Measurements from ENCODE around the gene ZBP1.

The ZBP1 gene

DNA sequence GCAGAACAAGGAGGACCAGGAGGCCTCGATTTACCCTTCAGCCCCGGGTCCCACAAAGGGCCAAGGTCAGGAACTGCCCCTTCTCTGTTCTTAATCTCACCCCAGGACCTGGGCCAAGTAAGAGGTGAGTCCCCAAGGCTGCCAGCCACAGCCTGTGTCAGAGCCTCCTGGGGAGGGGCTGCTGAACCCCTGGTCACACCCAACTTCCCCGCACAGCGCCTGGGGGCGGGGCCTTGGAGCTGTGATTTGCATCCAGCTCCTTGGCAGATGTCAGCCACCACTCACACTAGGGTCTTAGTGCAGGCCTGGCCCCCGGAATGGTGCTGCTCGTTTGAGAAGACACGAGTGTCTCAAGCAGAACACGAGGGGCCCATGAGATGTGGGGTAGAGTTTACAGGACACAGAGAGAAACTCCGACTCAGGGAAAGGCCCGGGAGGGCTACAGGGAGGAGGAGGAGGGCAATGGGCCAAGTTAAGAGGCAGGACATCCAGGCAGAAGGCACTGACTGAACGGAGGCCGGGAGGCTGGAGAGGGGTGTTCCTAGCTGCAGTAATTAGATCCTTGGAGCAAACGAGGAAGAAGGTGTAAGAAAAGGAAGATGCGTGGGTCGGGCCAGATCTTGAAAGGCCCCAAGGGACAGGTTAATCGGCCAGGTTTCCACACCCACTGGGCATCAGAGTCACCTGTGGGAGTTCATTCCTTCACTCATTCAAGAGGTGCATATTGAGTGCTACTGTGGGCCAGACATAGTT, 26.9 kb downstream of the ZBP1 start:
- DNase-seq: no peak
- Histone ChIP-seq H3K18ac (ENCODE audit: low read depth in 1 of 2, low read length in 2 of 2) (no peak overlapping the region), H2BK12ac (ENCODE audit: low read length in 2 of 2) (no peak overlapping the region), H3K4me2 (ENCODE audit: low read length, poor library complexity, severe bottlenecking) (no peak overlapping the region), H3K4me3 (ENCODE audit: insufficient read depth in 1 of 2, low read depth in 1 of 2, low read length in 2 of 2) (no peak overlapping the region), H2AFZ (ENCODE audit: low read depth, low read length) (no peak overlapping the region), H3K9me3 (ENCODE audit: control insufficient read depth, low read length) (no peaks in the 10 kb centered on the region), H3K4me1 (ENCODE audit: control insufficient read depth, insufficient read depth, low read depth, low read length) (peaks cover 4% of the 10 kb centered on the region), H3K4ac (ENCODE audit: low read depth in 1 of 2, low read length in 2 of 2) (no peak overlapping the region), H3K9ac (ENCODE audit: low read length) (no peak overlapping the region), H3K23ac (ENCODE audit: low read length in 2 of 2) (no peak overlapping the region), H3K27me3 (ENCODE audit: control insufficient read depth in 1 of 2, insufficient read depth in 1 of 2, low read length in 2 of 2) (peaks cover 26 to 59% of the 10 kb centered on the region in 2 experiments), H3K27ac (ENCODE audit: low read length, poor library complexity, severe bottlenecking) (no peak overlapping the region), H2BK15ac (ENCODE audit: low read depth, poor library complexity, severe bottlenecking) (no peak overlapping the region), H2BK5ac (ENCODE audit: low read depth, low read length, poor library complexity, severe bottlenecking) (no peak overlapping the region), H3K36me3 (ENCODE audit: control insufficient read depth in 1 of 2, insufficient read depth in 2 of 2, low read depth in 1 of 2, low read length in 2 of 2) (no peaks in the 10 kb centered on the region), H2BK120ac (ENCODE audit: low read depth, low read length) (no peak overlapping the region), H4K8ac (ENCODE audit: low read length) (no peak overlapping the region), H2AK5ac (ENCODE audit: low read length, severe bottlenecking) (no peak overlapping the region), H3K14ac (ENCODE audit: low read length in 2 of 2) (no peak overlapping the region), H3K79me1 (replicated peaks; ENCODE audit: low read length, poor library complexity, severe bottlenecking) (no peaks in the 10 kb centered on the region), H4K91ac (ENCODE audit: low read length) (no peak overlapping the region)
- 66% methylated on average over 17 of the region's 17 CpGs for WGBS

DNA sequence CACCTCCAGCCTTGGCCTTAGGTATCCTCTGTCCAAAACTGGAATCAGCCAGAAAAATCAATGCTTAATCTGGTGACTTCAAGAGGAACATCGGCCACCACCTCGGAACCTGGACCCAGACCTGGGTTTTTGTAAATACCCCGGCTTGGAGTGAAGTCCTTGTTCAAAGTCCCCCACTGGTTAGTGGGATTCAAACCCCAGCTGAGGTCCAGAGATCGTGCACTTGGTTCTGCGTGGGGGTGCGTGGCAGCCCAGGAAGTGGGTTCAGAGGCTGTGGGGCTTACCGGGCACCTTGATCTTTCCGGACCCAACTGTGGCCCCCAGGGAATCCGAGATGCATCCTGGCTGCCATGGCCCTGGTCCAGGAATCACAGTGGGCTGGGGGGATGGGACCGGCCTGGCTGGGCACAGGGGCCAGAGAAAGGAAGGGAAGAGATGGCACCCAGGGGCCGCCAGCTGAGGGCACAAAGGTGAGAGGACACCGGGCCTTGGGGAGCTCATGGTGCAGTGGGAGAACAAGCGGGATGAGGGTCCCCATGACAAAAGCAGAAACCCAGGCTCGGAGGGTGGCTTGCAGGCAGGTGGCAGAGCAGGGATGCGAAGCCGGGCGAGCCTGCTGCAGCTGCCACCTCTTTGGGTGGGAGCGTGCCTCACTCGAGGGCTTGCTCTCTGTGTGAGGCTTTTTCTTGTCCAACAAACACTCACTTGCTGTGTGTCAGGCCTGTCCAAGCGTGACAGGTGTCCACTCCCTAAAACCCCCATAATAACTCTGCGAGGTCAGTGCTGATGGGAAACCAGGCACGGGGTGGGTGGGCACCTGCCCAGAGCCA, 27.7 kb downstream of the ZBP1 start:
- Histone ChIP-seq H2AK5ac (ENCODE audit: low read length, severe bottlenecking) (no peak overlapping the region), H2BK15ac (ENCODE audit: low read depth, poor library complexity, severe bottlenecking) (no peak overlapping the region), H3K4me3 (ENCODE audit: insufficient read depth in 1 of 2, low read depth in 1 of 2, low read length in 2 of 2) (no peak overlapping the region), H3K18ac (ENCODE audit: low read depth in 1 of 2, low read length in 2 of 2) (no peak overlapping the region), H3K4me1 (ENCODE audit: control insufficient read depth, insufficient read depth, low read depth, low read length) (peaks cover 4% of the 10 kb centered on the region), H3K36me3 (ENCODE audit: control insufficient read depth in 1 of 2, insufficient read depth in 2 of 2, low read depth in 1 of 2, low read length in 2 of 2) (no peaks in the 10 kb centered on the region), H2BK120ac (ENCODE audit: low read depth, low read length) (no peak overlapping the region), H3K9ac (ENCODE audit: low read length) (no peak overlapping the region), H4K8ac (ENCODE audit: low read length) (no peak overlapping the region), H3K9me3 (ENCODE audit: control insufficient read depth, low read length) (peaks cover 6% of the 10 kb centered on the region), H3K27ac (ENCODE audit: low read length, poor library complexity, severe bottlenecking) (no peak overlapping the region), H3K27me3 (ENCODE audit: control insufficient read depth in 1 of 2, insufficient read depth in 1 of 2, low read length in 2 of 2) (peaks cover 17 to 53% of the 10 kb centered on the region in 2 experiments), H2BK12ac (ENCODE audit: low read length in 2 of 2) (no peak overlapping the region), H3K4ac (ENCODE audit: low read depth in 1 of 2, low read length in 2 of 2) (no peak overlapping the region), H4K91ac (ENCODE audit: low read length) (no peak overlapping the region), H3K4me2 (ENCODE audit: low read length, poor library complexity, severe bottlenecking) (no peak overlapping the region), H3K23ac (ENCODE audit: low read length in 2 of 2) (no peak overlapping the region), H3K14ac (ENCODE audit: low read length in 2 of 2) (no peak overlapping the region), H3K79me1 (replicated peaks; ENCODE audit: low read length, poor library complexity, severe bottlenecking) (no peaks in the 10 kb centered on the region), H2BK5ac (ENCODE audit: low read depth, low read length, poor library complexity, severe bottlenecking) (no peak overlapping the region), H2AFZ (ENCODE audit: low read depth, low read length) (no peak overlapping the region)
- 85% methylated on average over 21 of the region's 22 CpGs for WGBS
- DNase-seq: no peak

DNA sequence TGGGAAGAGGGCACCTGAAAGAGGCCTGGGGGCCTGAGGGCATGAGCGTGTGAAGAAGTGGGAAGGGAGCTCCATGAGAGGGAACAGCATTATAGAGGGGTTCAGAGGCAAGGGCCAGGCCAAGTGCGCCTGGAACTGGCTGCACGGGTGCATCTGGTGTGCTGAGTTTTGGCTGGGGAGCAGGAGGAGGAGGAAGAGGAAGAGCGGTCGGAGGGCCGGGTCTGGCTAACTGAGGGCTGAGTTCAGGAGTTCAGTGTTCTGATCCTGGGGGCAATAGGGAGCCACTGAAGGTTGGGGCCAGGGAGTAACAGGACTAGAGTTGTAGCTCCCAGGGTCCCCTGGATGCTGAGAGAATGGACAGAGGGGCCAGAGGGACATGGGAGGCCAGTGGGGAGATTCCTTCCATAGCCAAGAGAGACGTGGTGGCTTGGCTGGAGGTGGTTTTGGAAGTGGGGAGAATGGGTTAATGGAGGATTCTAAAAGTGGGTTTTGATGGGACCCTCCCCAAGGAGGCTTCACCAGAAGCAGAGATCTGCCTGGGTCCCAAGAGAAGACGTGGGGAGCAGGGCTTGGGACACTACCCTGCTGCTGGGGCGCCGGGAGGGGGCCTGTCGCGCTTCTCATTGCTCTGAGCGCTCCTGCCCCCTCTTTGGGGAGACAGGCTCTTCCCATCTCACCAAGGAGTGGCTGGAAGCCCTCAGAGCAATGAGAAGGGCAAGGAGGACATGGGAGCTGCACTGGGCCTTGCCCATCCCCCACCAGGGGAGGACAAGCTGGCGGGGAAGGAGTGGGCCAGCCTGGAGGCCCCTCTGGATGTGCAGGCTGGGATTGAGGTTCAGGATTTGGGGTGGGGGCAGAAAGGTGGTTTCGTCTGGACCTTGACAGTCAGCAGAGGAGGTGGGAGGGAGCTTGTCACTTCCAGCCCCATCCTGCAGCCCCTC, 28.7 kb downstream of the ZBP1 start:
- Histone ChIP-seq H2BK12ac (ENCODE audit: low read length in 2 of 2) (no peak overlapping the region), H3K27me3 (ENCODE audit: control insufficient read depth in 1 of 2, insufficient read depth in 1 of 2, low read length in 2 of 2) (peaks cover 13 to 56% of the 10 kb centered on the region in 2 experiments), H2AFZ (ENCODE audit: low read depth, low read length) (no peak overlapping the region), H3K4me2 (ENCODE audit: low read length, poor library complexity, severe bottlenecking) (no peak overlapping the region), H3K4ac (ENCODE audit: low read depth in 1 of 2, low read length in 2 of 2) (no peak overlapping the region), H3K36me3 (ENCODE audit: control insufficient read depth in 1 of 2, insufficient read depth in 2 of 2, low read depth in 1 of 2, low read length in 2 of 2) (no peaks in the 10 kb centered on the region), H2BK5ac (ENCODE audit: low read depth, low read length, poor library complexity, severe bottlenecking) (no peak overlapping the region), H3K23ac (ENCODE audit: low read length in 2 of 2) (no peak overlapping the region), H3K79me1 (replicated peaks; ENCODE audit: low read length, poor library complexity, severe bottlenecking) (no peaks in the 10 kb centered on the region), H3K14ac (ENCODE audit: low read length in 2 of 2) (no peak overlapping the region), H2BK15ac (ENCODE audit: low read depth, poor library complexity, severe bottlenecking) (no peak overlapping the region), H3K4me3 (ENCODE audit: insufficient read depth in 1 of 2, low read depth in 1 of 2, low read length in 2 of 2) (no peak overlapping the region), H4K91ac (ENCODE audit: low read length) (no peak overlapping the region), H3K9ac (ENCODE audit: low read length) (no peak overlapping the region), H3K9me3 (ENCODE audit: control insufficient read depth, low read length) (peaks cover 13% of the 10 kb centered on the region), H3K4me1 (ENCODE audit: control insufficient read depth, insufficient read depth, low read depth, low read length) (no peaks in the 10 kb centered on the region), H3K27ac (ENCODE audit: low read length, poor library complexity, severe bottlenecking) (no peak overlapping the region), H2BK120ac (ENCODE audit: low read depth, low read length) (no peak overlapping the region), H2AK5ac (ENCODE audit: low read length, severe bottlenecking) (no peak overlapping the region), H4K8ac (ENCODE audit: low read length) (no peak overlapping the region), H3K18ac (ENCODE audit: low read depth in 1 of 2, low read length in 2 of 2) (no peak overlapping the region)
- WGBS: 87% methylated on average over 15 of the region's 15 CpGs
- no peak for DNase-seq

Data from mesenchymal stem cell (in vitro differentiated cells and primary cell).